Esophagus squamous epithelium (tissue), 5 donors: ENCODE measurements around the gene NGFR. TPM values are rescaled to one million over a fixed set of nuclear protein-coding genes. Genes with fewer than 3 reads are reported as not detected.

Experiments
- DNase-seq: peaks from one replicate; lab custom pipeline; 2025; lab: John Stamatoyannopoulos, UW
- H3K27ac ChIP-seq, 4 donors: fragments of 200-600 bp; sonication (generic); one replicate each; pipeline ENCODE4 v1.5.1; 2016 to 2019; ENCODE audit warnings: mild to moderate bottlenecking in 1 of 4
- H3K27me3 ChIP-seq, 4 donors: fragments of 200-600 bp; sonication (generic); 1 replicate in 3 of 4; 2 replicates in 1 of 4; pipeline versions ENCODE4 v1.5.1 to v1.6.0; 2017 to 2021; ENCODE audit warnings: antibody characterized with exemption in 1 of 4
- H3K36me3 ChIP-seq, 3 donors: fragments of 200-600 bp; sonication (generic); one replicate each; pipeline ENCODE4 v1.5.1; 2016 to 2019
- H3K4me1 ChIP-seq, 3 donors: fragments of 200-600 bp; sonication (generic); one replicate each; pipeline ENCODE4 v1.5.1; 2017 to 2019
- H3K4me3 ChIP-seq, 4 donors: fragments of 200-600 bp; sonication (generic); 1 replicate in 3 of 4; 2 replicates in 1 of 4; pipeline ENCODE4 v1.5.1; 2016 to 2019; ENCODE audit warnings: mild to moderate bottlenecking in 2 of 4, moderate library complexity in 1 of 4
- H3K9me3 ChIP-seq, 3 donors: fragments of 200-600 bp; sonication (generic); one replicate each; pipeline ENCODE4 v1.5.1; 2016 to 2019
- CTCF ChIP-seq, 6 experiments: fragments of 450-650 bp in 4 of 6; fragments of 200-600 bp in 2 of 6; sonication (generic) in 2 of 6; IDR thresholded peaks; one replicate each; pipeline ENCODE4 v1.5.1; 2016 to 2019; ENCODE audit warnings: antibody characterized with exemption in 6 of 6, mild to moderate bottlenecking in 4 of 6, moderate library complexity in 4 of 6
- POLR2A ChIP-seq, 4 donors: fragments of 450-650 bp; IDR thresholded peaks; one replicate each; pipeline ENCODE4 v1.6.1; 2017; ENCODE audit warnings: antibody characterized with exemption in 4 of 4, mild to moderate bottlenecking in 4 of 4, moderate library complexity in 3 of 4
- WGBS, 2 donors: methylation state at CpG; one replicate each; pipeline ENCODE4 v1.1.5; 2018; 5-methylcytosine and 5-hydroxymethylcytosine counted together
- intact Hi-C: fragments of 100-400 bp; cut with DNase I; formaldehyde crosslinking; loops from one replicate; pipeline ENCODE4 v1.15.0; 2022
- total RNA-seq, 4 donors: library from RNA; depleted of rRNA; stranded (reverse); fragments of >200 nt; gene quantifications; one replicate each; pipeline ENCODE4 v1.1.0, GENCODE V29; 2016
- donor health status: DM: yes; HTN: yes; CAD: no.

The NGFR gene
- total RNA-seq, 4 donors from 2014 or later, result 1.6 to 9.6 (median 4.9) TPM

GRCh38 chr17:49521471-49522356 is 26.6 kb downstream of the NGFR start:
- Histone ChIP-seq H3K27me3 (peaks cover 0 to 50% (median 0%) of the 10 kb centered on the region in 4 donors), H3K9me3 (no peaks in the 10 kb centered on the region), H3K4me3 (no peak overlapping the region), H3K36me3 (no peaks in the 10 kb centered on the region), H3K4me1 (peaks cover 0 to 21% (median 6%) of the 10 kb centered on the region in 3 donors), H3K27ac (no peak overlapping the region)
- no peak for DNase-seq
- 73 to 81% methylated on average over 15 of the region's 15 CpGs for WGBS, 2 donors
- intact Hi-C loops, result no loop called here
- TF ChIP-seq POLR2A (IDR thresholded peaks at IDR 0.05) (no peak), CTCF (IDR thresholded peaks at IDR 0.05) (no peak)

- no peak for TF ChIP-seq POLR2A (IDR thresholded peaks at IDR 0.05)
- TF ChIP-seq CTCF (IDR thresholded peaks at IDR 0.05), result no peak
- Histone ChIP-seq H3K27me3 (peaks cover 0 to 57% (median 0%) of the 10 kb centered on the region in 4 donors), H3K4me1 (peaks cover 0 to 20% (median 6%) of the 10 kb centered on the region in 3 donors), H3K9me3 (no peaks in the 10 kb centered on the region), H3K27ac (no peak overlapping the region), H3K4me3 (no peak overlapping the region), H3K36me3 (no peaks in the 10 kb centered on the region)
- 82 to 84% methylated on average over 5 to 6 of the region's 6 CpGs for WGBS, 2 donors
- DNase-seq, result no peak
- intact Hi-C loops, result no loop called here
These were observed 27.3 kb downstream of the NGFR start for GRCh38 chr17:49522357-49522890.

GRCh38 chr17:49523196-49523595 is 28.1 kb downstream of the NGFR start:
- intact Hi-C loops, result no loop called here

DNA sequence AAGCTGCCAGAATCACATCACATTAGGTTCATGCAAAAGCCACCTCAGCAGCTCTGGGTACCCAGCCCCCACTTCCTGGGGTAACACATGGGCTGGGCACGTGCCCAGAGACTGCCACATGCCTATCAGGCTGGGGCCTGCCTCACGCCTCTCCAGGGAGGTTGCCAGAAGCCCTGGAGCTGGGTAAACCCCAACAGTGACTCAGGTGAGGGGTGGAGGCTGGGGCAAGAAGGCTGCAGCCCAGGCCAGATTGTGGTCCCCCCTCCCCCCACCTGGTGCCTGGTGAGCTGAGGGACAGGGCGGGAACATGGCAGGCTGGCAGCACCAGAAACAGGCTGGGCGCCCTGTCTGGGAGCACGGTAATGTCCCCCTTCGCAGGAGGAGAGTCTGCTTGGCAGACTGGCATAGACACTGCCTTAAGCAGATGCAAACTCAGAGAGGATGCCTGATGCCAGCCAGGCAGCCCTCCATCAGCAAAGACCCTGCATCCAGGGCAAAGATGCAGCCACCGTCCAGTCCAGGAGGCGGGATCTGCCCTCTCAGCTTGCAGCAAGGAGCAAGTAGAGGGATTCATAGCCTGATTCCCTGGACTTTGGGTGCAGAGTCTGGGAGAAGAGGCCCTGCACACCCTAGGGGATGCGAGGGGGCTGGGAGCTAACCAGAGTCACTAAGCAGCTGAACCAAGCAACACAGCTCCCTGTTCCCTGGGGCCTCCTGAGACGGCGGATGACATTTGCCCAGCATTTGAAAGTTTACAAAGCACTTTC is 28.8 kb downstream of the NGFR start:
- Histone ChIP-seq H3K4me3 (no peak overlapping the region), H3K27me3 (peaks cover 0 to 69% (median 0%) of the 10 kb centered on the region in 4 donors), H3K9me3 (no peaks in the 10 kb centered on the region), H3K36me3 (no peaks in the 10 kb centered on the region), H3K4me1 (peaks cover 0 to 20% (median 6%) of the 10 kb centered on the region in 3 donors), H3K27ac (no peak overlapping the region)
- no peak for DNase-seq
- intact Hi-C loops, result no loop called here
- TF ChIP-seq CTCF (IDR thresholded peaks at IDR 0.05) (no peak), POLR2A (IDR thresholded peaks at IDR 0.05) (no peak)
- WGBS, 2 donors, result 0 to 93% methylated on average over 1 to 3 of the region's 11 CpGs

More at GRCh38 chr17:49523196-49523595, 28.1 kb downstream of the NGFR start:
- Histone ChIP-seq H3K27me3 (peaks cover 0 to 65% (median 0%) of the 10 kb centered on the region in 4 donors), H3K9me3 (no peaks in the 10 kb centered on the region), H3K27ac (no peak overlapping the region), H3K4me1 (peaks cover 0 to 20% (median 6%) of the 10 kb centered on the region in 3 donors), H3K4me3 (no peak overlapping the region), H3K36me3 (no peaks in the 10 kb centered on the region)
- DNase-seq, result no peak
- TF ChIP-seq CTCF (IDR thresholded peaks at IDR 0.05) (no peak), POLR2A (IDR thresholded peaks at IDR 0.05) (no peak)
- WGBS, 2 donors, result 60 to 63% methylated on average over 3 to 5 of the region's 5 CpGs
